Keratinocyte (primary cell): ENCODE data around the gene TNIK. TPM values are rescaled to one million over a fixed set of nuclear protein-coding genes. Genes with fewer than 3 reads are reported as not detected.

Experiments used
- DNase-seq: peaks from one replicate; pipeline ENCODE4 v3.0.0-alpha.2; 2011; ENCODE audit warnings: low read depth, missing footprints, low spot score
- FAIRE-seq: peaks from 2 replicates; lab custom pipeline; 2011; peaks lifted over from hg19 to GRCh38; lab: Jason Lieb, UNC
- H2AFZ ChIP-seq: 2 replicates; pipeline ENCODE4 v1.6.0; 2012; ENCODE audit warnings: low read length, control low read depth, inconsistent platforms; ENCODE audit not compliant: control insufficient read depth
- H3K27ac ChIP-seq: 2 replicates; pipeline ENCODE4 v1.5.1; 2011; ENCODE audit warnings: low read length; ENCODE audit not compliant: control insufficient read depth, insufficient read depth
- H3K27me3 ChIP-seq: 3 replicates; pipeline ENCODE4 v1.6.0; 2011; ENCODE audit warnings: low read length; ENCODE audit not compliant: control insufficient read depth, insufficient read depth; ENCODE audit errors: extremely low read depth
- H3K36me3 ChIP-seq, 2 experiments: 2 replicates in 1 of 2; 3 replicates in 1 of 2; pipeline ENCODE4 v1.5.1; 2011; ENCODE audit warnings: low read length in 2 of 2, mild to moderate bottlenecking in 1 of 2; ENCODE audit not compliant: control insufficient read depth in 2 of 2, insufficient read depth in 2 of 2; ENCODE audit errors: extremely low read depth in 1 of 2
- H3K4me1 ChIP-seq: 3 replicates; pipeline ENCODE4 v1.5.1; 2011; ENCODE audit warnings: low read length; ENCODE audit not compliant: control insufficient read depth, insufficient read depth; ENCODE audit errors: extremely low read depth
- H3K4me2 ChIP-seq: 3 replicates; pipeline ENCODE4 v1.6.0; 2011; ENCODE audit warnings: low read depth, low read length; ENCODE audit not compliant: control insufficient read depth, insufficient read depth; ENCODE audit errors: extremely low read depth
- H3K4me3 ChIP-seq, 3 experiments: fragments of 200-600 bp in 1 of 3; sonication (generic) in 1 of 3; 2 replicates in 2 of 3; 3 replicates in 1 of 3; pipeline ENCODE4 v1.5.1; 2011 to 2016; ENCODE audit warnings: low read length in 3 of 3, mild to moderate bottlenecking in 3 of 3, control low read depth in 2 of 3, inconsistent platforms in 1 of 3, low read depth in 1 of 3, mixed read lengths in 1 of 3, mixed run types in 1 of 3, moderate library complexity in 1 of 3; ENCODE audit not compliant: control insufficient read depth in 2 of 3, insufficient read depth in 2 of 3; ENCODE audit errors: extremely low read depth in 1 of 3
- H3K79me2 ChIP-seq: 2 replicates; pipeline ENCODE4 v1.6.0; 2012; ENCODE audit warnings: low read length; ENCODE audit not compliant: control insufficient read depth, insufficient read depth
- H3K9ac ChIP-seq: 3 replicates; pipeline ENCODE4 v1.6.0; 2011; ENCODE audit warnings: low read length; ENCODE audit not compliant: control insufficient read depth, insufficient read depth; ENCODE audit errors: extremely low read depth
- H3K9me1 ChIP-seq: 3 replicates; pipeline ENCODE4 v1.6.0; 2011; ENCODE audit warnings: low read length; ENCODE audit not compliant: control insufficient read depth, insufficient read depth; ENCODE audit errors: extremely low read depth
- H3K9me3 ChIP-seq: 2 replicates; pipeline ENCODE4 v1.5.1; 2012; ENCODE audit warnings: low read depth, low read length; ENCODE audit not compliant: control insufficient read depth
- H4K20me1 ChIP-seq: 3 replicates; pipeline ENCODE4 v1.6.0; 2011; ENCODE audit warnings: low read length; ENCODE audit not compliant: control insufficient read depth, insufficient read depth; ENCODE audit errors: extremely low read depth
- EZH2 ChIP-seq: IDR thresholded peaks from one replicate; pipeline ENCODE4 v1.6.1; 2012; ENCODE audit warnings: inconsistent platforms, mild to moderate bottlenecking, low read length, moderate library complexity
- dilution Hi-C: fragments of 300-500 bp; cut with MboI; formaldehyde crosslinking; loops from one replicate; pipeline ENCODE4 v1.7.0; 2020; ENCODE audit warnings: low sequenced_read_pairs; ENCODE audit not compliant: extremely low pct_ligation_motif_present
- polyA plus RNA-seq, 5 experiments: library from polyadenylated mRNA; depleted of rRNA in 3 of 5; stranded (reverse) in 3 of 5; stranded (forward) in 1 of 5; unstranded in 1 of 5; fragments of >200 nt; gene quantifications; 1 replicate in 1 of 5; 2 replicates in 3 of 5; 3 replicates in 1 of 5; pipeline versions ENCODE4 v1.2.1 to v1.2.3, GENCODE V29; 2011 to 2012; ENCODE audit warnings: missing spikeins in 2 of 5, low read depth in 1 of 5, low replicate concordance in 1 of 5
- TF ChIP-seq, protein P1 (sequence below), 3 experiments: IDR thresholded peaks in 1 of 3; conservative IDR thresholded peaks in 1 of 3; optimal IDR thresholded peaks in 1 of 3; 2 replicates in 2 of 3; 3 replicates in 1 of 3; pipeline versions ENCODE3 to v1.5.1; 2011; ENCODE audit warnings: low read length in 3 of 3, mild to moderate bottlenecking in 3 of 3, moderate library complexity in 2 of 3, control low read depth in 1 of 3, inconsistent platforms in 1 of 3; ENCODE audit not compliant: insufficient read depth in 2 of 3; ENCODE audit errors: extremely low read depth in 1 of 3

Gene TNIK
- polyA plus RNA-seq, 1 donor (not counting 4 experiments of a cell fraction or from before 2014, with no cell fraction given): 4.4 TPM

GRCh38 chr3:171286580-171287249 is 173.5 kb downstream of the TNIK start:
- Histone ChIP-seq H3K9ac (no peak overlapping the region), H4K20me1 (no peaks in the 10 kb centered on the region), H3K27me3 (no peaks in the 10 kb centered on the region), H3K79me2 (no peaks in the 10 kb centered on the region), H3K4me1 (peaks cover 4% of the 10 kb centered on the region), H3K4me3 (no peak overlapping the region), H3K27ac (no peak overlapping the region), H3K36me3 (no peaks in the 10 kb centered on the region), H3K4me2 (no peak overlapping the region), H3K9me1 (no peaks in the 10 kb centered on the region), H2AFZ (no peak overlapping the region), H3K9me3 (no peaks in the 10 kb centered on the region)
- TF ChIP-seq, protein P1, sequence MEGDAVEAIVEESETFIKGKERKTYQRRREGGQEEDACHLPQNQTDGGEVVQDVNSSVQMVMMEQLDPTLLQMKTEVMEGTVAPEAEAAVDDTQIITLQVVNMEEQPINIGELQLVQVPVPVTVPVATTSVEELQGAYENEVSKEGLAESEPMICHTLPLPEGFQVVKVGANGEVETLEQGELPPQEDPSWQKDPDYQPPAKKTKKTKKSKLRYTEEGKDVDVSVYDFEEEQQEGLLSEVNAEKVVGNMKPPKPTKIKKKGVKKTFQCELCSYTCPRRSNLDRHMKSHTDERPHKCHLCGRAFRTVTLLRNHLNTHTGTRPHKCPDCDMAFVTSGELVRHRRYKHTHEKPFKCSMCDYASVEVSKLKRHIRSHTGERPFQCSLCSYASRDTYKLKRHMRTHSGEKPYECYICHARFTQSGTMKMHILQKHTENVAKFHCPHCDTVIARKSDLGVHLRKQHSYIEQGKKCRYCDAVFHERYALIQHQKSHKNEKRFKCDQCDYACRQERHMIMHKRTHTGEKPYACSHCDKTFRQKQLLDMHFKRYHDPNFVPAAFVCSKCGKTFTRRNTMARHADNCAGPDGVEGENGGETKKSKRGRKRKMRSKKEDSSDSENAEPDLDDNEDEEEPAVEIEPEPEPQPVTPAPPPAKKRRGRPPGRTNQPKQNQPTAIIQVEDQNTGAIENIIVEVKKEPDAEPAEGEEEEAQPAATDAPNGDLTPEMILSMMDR (optimal IDR thresholded peaks at IDR 0.05 in 1 of 3, IDR thresholded peaks at IDR 0.05 in 1 of 3, conservative IDR thresholded peaks at IDR 0.05 in 1 of 3; ENCODE audit: extremely low read depth in 1 of 3, insufficient read depth in 2 of 3, low read length in 3 of 3): no peak
- TF ChIP-seq EZH2: no peak
- dilution Hi-C loops: no loop called here
- FAIRE-seq (peak; percentile 75), DNase-seq (peak; percentile 19)

GRCh38 chr3:171285287-171285686 is 174.9 kb downstream of the TNIK start:
- Histone ChIP-seq H3K4me3 (no peak overlapping the region), H3K4me2 (no peak overlapping the region), H3K36me3 (no peaks in the 10 kb centered on the region), H3K9ac (no peak overlapping the region), H2AFZ (no peak overlapping the region), H3K9me1 (no peaks in the 10 kb centered on the region), H3K4me1 (peaks cover 4% of the 10 kb centered on the region), H4K20me1 (no peaks in the 10 kb centered on the region), H3K79me2 (no peaks in the 10 kb centered on the region), H3K9me3 (no peaks in the 10 kb centered on the region), H3K27me3 (no peaks in the 10 kb centered on the region), H3K27ac (no peak overlapping the region)
- FAIRE-seq: peak; percentile 5
- dilution Hi-C loops: no loop called here
- no peak for DNase-seq
- TF ChIP-seq, protein P1 (optimal IDR thresholded peaks at IDR 0.05 in 1 of 3, IDR thresholded peaks at IDR 0.05 in 1 of 3, conservative IDR thresholded peaks at IDR 0.05 in 1 of 3; ENCODE audit: extremely low read depth in 1 of 3, insufficient read depth in 2 of 3, low read length in 3 of 3): no peak
- no peak for TF ChIP-seq EZH2
